Prostate gland (tissue), 2 donors: ENCODE data around the gene PTPRM.

ENCODE experiments used
- CTCF ChIP-seq, 4 experiments: fragments of 200-600 bp in 2 of 4; fragments of 450-650 bp in 2 of 4; sonication (generic) in 2 of 4; IDR thresholded peaks; 1 replicate in 3 of 4; 2 replicates in 1 of 4; pipeline ENCODE4 v1.5.1; 2016 to 2019; ENCODE audit warnings: antibody characterized with exemption in 4 of 4, mild to moderate bottlenecking in 2 of 4, moderate library complexity in 2 of 4
- POLR2A ChIP-seq: fragments of 450-650 bp; IDR thresholded peaks from one replicate; pipeline ENCODE4 v1.6.1; 2016; ENCODE audit warnings: antibody characterized with exemption, mild to moderate bottlenecking

- TF ChIP-seq POLR2A (no peak), CTCF (IDR thresholded peaks at IDR 0.05) (no peak)
These were observed 598.0 kb downstream of the PTPRM start for GRCh38 chr18:8165095-8165494.
